22Rv1 (cell line): ENCODE results near the gene GFI1B.

ENCODE experiments used
- CTCF ChIP-seq: fragments of 450-650 bp; IDR thresholded peaks from 2 replicates; pipeline ENCODE4 v1.5.1; 2017; ENCODE audit warnings: mild to moderate bottlenecking
- ZFX ChIP-seq: fragments of 450-650 bp; IDR thresholded peaks from 2 replicates; pipeline ENCODE4 v1.6.1; 2017; ENCODE audit warnings: antibody characterized with exemption, borderline replicate concordance

GRCh38 chr9:132931178-132931735 lies 47.2 kb upstream of the GFI1B start:
- TF ChIP-seq CTCF (no peak), ZFX (no peak)
